ENCODE results near the gene DHRS7B.
"Not testable (repeated sequence)": the region's sequence is repeated elsewhere in the genome, so short reads cannot be mapped to it uniquely, and the experiment has no call there.

The DHRS7B gene

GRCh38 chr17:21185061-21185460 lies 58.3 kb downstream of the DHRS7B start:
- no peak for DNase-seq

GRCh38 chr17:21186399-21187187 lies 59.8 kb downstream of the DHRS7B start:
- no peak for DNase-seq

GRCh38 chr17:21189361-21189760 lies 62.6 kb downstream of the DHRS7B start:
- no peak for DNase-seq

- DNase-seq = no peak
Measured at GRCh38 chr17:21190078-21190477, 63.3 kb downstream of the DHRS7B start.

GRCh38 chr17:21191698-21192097 lies 64.9 kb downstream of the DHRS7B start:
- DNase-seq = no peak

- not testable (repeated sequence) for DNase-seq
Measured at GRCh38 chr17:21192414-21192813, 65.7 kb downstream of the DHRS7B start.

GRCh38 chr17:21193031-21193430 lies 66.3 kb downstream of the DHRS7B start:
- DNase-seq = no peak

GRCh38 chr17:21194226-21194625 lies 67.5 kb downstream of the DHRS7B start:
- DNase-seq = no peak

GRCh38 chr17:21194703-21195102 lies 67.9 kb downstream of the DHRS7B start:
- no peak for DNase-seq

GRCh38 chr17:21196126-21196525 lies 69.4 kb downstream of the DHRS7B start:
- DNase-seq = no peak

- no peak for DNase-seq
Measured at GRCh38 chr17:21198411-21198810, 71.6 kb downstream of the DHRS7B start.

- peak; percentile 92 for DNase-seq
Measured at GRCh38 chr17:21199311-21199710, 72.5 kb downstream of the DHRS7B start.

GRCh38 chr17:21199856-21200255 lies 73.1 kb downstream of the DHRS7B start:
- DNase-seq = no peak

- DNase-seq = no peak
Measured at GRCh38 chr17:21200590-21201297, 74.0 kb downstream of the DHRS7B start.

- no peak for DNase-seq
Measured at GRCh38 chr17:21201298-21201595, 74.5 kb downstream of the DHRS7B start.

- no peak for DNase-seq
Measured at GRCh38 chr17:21201874-21202273, 75.1 kb downstream of the DHRS7B start.

- DNase-seq = no peak
Measured at GRCh38 chr17:21202512-21202911, 75.7 kb downstream of the DHRS7B start.

GRCh38 chr17:21204935-21205334 lies 78.2 kb downstream of the DHRS7B start:
- no peak for DNase-seq

- no peak for DNase-seq
Measured at GRCh38 chr17:21208352-21208751, 81.6 kb downstream of the DHRS7B start.

- no peak for DNase-seq
Measured at GRCh38 chr17:21209511-21210175, 82.9 kb downstream of the DHRS7B start.

- DNase-seq = peak; percentile 69
Measured at GRCh38 chr17:21210411-21211076, 83.8 kb downstream of the DHRS7B start.

GRCh38 chr17:21211825-21212479 lies 85.2 kb downstream of the DHRS7B start:
- no peak for DNase-seq
